ENCODE data around the gene NOB1. TPM values are rescaled to one million over a fixed set of nuclear protein-coding genes. Genes with fewer than 3 reads are reported as not detected.

The NOB1 gene
- total and polyA plus RNA-seq, 9 of the 15 experiments (the other 6 are each of a cell fraction or from before 2014, with no cell fraction given) = 42.4 to 148 (median 116) TPM

DNA sequence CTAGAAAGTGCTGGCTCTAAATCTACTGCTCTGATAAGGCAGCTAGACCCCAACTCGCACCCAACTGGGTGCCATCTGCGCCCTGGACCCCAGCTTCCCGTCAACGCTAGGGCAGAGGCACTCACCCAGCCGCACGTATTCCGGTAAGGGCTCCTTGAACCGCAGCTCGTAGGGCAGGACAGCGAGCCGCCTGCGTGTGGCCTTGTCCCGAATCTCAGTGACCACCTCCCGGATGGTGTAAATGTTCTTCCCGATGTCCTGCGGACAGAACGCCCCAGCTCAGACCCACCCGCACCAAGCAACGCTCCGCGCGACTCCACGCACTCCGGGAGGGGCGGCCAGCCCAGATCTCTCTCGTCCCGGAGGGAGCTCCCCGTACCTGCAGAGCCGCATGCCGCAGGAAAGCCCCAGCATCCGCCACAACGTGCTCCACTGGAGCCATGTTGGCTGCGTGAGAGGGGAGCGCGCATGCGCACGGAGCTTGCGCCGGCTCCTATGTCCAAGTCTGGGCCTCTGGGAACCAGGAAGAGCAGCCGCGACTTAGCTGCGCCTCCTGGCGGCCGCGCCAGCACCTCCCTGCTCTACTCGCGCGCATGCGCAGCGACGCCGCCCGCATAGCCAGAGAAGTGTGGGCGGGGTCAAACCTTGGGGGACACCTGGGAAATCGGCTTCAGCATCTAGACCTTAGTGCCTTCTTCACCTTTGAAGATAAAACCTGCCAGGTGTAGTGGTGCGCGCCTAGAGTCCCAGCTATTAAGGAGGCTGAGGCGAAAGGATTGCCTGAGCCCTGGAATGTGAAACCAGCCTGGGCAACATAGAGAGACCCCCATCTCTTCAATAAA, at the start of gene NOB1 (continued):
- TF ChIP-seq, protein P1, sequence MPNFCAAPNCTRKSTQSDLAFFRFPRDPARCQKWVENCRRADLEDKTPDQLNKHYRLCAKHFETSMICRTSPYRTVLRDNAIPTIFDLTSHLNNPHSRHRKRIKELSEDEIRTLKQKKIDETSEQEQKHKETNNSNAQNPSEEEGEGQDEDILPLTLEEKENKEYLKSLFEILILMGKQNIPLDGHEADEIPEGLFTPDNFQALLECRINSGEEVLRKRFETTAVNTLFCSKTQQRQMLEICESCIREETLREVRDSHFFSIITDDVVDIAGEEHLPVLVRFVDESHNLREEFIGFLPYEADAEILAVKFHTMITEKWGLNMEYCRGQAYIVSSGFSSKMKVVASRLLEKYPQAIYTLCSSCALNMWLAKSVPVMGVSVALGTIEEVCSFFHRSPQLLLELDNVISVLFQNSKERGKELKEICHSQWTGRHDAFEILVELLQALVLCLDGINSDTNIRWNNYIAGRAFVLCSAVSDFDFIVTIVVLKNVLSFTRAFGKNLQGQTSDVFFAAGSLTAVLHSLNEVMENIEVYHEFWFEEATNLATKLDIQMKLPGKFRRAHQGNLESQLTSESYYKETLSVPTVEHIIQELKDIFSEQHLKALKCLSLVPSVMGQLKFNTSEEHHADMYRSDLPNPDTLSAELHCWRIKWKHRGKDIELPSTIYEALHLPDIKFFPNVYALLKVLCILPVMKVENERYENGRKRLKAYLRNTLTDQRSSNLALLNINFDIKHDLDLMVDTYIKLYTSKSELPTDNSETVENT (CRISPR knock-in tag; IDR thresholded peaks at IDR 0.05) = peak; percentile 74; the same call in 1 of the 2 replicates
- 0 out of 4 replicates have a peak, but pooled peaks of 1 of the 2 experiments have one; percentile 13 for TF ChIP-seq CSDE1 (IDR thresholded peaks at IDR 0.05)
- TF ChIP-seq, protein P2, sequence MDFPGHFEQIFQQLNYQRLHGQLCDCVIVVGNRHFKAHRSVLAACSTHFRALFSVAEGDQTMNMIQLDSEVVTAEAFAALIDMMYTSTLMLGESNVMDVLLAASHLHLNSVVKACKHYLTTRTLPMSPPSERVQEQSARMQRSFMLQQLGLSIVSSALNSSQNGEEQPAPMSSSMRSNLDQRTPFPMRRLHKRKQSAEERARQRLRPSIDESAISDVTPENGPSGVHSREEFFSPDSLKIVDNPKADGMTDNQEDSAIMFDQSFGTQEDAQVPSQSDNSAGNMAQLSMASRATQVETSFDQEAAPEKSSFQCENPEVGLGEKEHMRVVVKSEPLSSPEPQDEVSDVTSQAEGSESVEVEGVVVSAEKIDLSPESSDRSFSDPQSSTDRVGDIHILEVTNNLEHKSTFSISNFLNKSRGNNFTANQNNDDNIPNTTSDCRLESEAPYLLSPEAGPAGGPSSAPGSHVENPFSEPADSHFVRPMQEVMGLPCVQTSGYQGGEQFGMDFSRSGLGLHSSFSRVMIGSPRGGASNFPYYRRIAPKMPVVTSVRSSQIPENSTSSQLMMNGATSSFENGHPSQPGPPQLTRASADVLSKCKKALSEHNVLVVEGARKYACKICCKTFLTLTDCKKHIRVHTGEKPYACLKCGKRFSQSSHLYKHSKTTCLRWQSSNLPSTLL (IDR thresholded peaks at IDR 0.05) = no peak
- TF ChIP-seq POLR2A (conservative IDR thresholded peaks at IDR 0.05) = peak; percentile 98
- TF ChIP-seq, protein P3, sequence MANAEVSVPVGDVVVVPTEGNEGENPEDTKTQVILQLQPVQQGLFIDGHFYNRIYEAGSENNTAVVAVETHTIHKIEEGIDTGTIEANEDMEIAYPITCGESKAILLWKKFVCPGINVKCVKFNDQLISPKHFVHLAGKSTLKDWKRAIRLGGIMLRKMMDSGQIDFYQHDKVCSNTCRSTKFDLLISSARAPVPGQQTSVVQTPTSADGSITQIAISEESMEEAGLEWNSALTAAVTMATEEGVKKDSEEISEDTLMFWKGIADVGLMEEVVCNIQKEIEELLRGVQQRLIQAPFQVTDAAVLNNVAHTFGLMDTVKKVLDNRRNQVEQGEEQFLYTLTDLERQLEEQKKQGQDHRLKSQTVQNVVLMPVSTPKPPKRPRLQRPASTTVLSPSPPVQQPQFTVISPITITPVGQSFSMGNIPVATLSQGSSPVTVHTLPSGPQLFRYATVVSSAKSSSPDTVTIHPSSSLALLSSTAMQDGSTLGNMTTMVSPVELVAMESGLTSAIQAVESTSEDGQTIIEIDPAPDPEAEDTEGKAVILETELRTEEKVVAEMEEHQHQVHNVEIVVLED (CRISPR knock-in tag; IDR thresholded peaks at IDR 0.05) = no peak
- TF ChIP-seq NONO (IDR thresholded peaks at IDR 0.05; ENCODE audit: low read depth in 2 of 2, low read length in 1 of 2) = no peak; a peak in 1 of 4 replicates
- TF ChIP-seq CREB1 (IDR thresholded peaks at IDR 0.05) = 0 out of 2 replicates have a peak, but pooled peaks have one; percentile 16
- TF ChIP-seq CREB1 (CRISPR knock-in tag; IDR thresholded peaks at IDR 0.05) = 0 out of 2 replicates have a peak, but pooled peaks have one; percentile 49
- TF ChIP-seq, protein P4, sequence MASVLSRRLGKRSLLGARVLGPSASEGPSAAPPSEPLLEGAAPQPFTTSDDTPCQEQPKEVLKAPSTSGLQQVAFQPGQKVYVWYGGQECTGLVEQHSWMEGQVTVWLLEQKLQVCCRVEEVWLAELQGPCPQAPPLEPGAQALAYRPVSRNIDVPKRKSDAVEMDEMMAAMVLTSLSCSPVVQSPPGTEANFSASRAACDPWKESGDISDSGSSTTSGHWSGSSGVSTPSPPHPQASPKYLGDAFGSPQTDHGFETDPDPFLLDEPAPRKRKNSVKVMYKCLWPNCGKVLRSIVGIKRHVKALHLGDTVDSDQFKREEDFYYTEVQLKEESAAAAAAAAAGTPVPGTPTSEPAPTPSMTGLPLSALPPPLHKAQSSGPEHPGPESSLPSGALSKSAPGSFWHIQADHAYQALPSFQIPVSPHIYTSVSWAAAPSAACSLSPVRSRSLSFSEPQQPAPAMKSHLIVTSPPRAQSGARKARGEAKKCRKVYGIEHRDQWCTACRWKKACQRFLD (CRISPR knock-in tag; IDR thresholded peaks at IDR 0.05) = no peak
- TF ChIP-seq ZNF239 (CRISPR knock-in tag; IDR thresholded peaks at IDR 0.05) = no peak
- peak; percentile 66 for TF ChIP-seq ZNF263 (CRISPR knock-in tag; IDR thresholded peaks at IDR 0.05; ENCODE audit: borderline replicate concordance)
- TF ChIP-seq, protein P5, sequence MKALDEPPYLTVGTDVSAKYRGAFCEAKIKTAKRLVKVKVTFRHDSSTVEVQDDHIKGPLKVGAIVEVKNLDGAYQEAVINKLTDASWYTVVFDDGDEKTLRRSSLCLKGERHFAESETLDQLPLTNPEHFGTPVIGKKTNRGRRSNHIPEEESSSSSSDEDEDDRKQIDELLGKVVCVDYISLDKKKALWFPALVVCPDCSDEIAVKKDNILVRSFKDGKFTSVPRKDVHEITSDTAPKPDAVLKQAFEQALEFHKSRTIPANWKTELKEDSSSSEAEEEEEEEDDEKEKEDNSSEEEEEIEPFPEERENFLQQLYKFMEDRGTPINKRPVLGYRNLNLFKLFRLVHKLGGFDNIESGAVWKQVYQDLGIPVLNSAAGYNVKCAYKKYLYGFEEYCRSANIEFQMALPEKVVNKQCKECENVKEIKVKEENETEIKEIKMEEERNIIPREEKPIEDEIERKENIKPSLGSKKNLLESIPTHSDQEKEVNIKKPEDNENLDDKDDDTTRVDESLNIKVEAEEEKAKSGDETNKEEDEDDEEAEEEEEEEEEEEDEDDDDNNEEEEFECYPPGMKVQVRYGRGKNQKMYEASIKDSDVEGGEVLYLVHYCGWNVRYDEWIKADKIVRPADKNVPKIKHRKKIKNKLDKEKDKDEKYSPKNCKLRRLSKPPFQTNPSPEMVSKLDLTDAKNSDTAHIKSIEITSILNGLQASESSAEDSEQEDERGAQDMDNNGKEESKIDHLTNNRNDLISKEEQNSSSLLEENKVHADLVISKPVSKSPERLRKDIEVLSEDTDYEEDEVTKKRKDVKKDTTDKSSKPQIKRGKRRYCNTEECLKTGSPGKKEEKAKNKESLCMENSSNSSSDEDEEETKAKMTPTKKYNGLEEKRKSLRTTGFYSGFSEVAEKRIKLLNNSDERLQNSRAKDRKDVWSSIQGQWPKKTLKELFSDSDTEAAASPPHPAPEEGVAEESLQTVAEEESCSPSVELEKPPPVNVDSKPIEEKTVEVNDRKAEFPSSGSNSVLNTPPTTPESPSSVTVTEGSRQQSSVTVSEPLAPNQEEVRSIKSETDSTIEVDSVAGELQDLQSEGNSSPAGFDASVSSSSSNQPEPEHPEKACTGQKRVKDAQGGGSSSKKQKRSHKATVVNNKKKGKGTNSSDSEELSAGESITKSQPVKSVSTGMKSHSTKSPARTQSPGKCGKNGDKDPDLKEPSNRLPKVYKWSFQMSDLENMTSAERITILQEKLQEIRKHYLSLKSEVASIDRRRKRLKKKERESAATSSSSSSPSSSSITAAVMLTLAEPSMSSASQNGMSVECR (CRISPR knock-in tag; IDR thresholded peaks at IDR 0.05) = peak; percentile 96
- TF ChIP-seq CBX1 (IDR thresholded peaks at IDR 0.05; ENCODE audit: low read depth) = no peak
- no peak for TF ChIP-seq PTRF (tag; IDR thresholded peaks at IDR 0.05)
- no peak for TF ChIP-seq ZNF212 (CRISPR knock-in tag; IDR thresholded peaks at IDR 0.05)

Measured in K562 (cell line).